Gastrocnemius medialis (tissue), 4 donors: ENCODE results near the gene SLC25A41.

Experiments
- CTCF ChIP-seq, 5 experiments: fragments of 450-650 bp in 3 of 5; fragments of 200-600 bp in 2 of 5; sonication (generic) in 2 of 5; IDR thresholded peaks in 4 of 5; conservative IDR thresholded peaks in 1 of 5; 1 replicate in 4 of 5; 2 replicates in 1 of 5; pipeline ENCODE4 v1.5.1; 2016 to 2019; ENCODE audit warnings: antibody characterized with exemption in 5 of 5, mild to moderate bottlenecking in 3 of 5, moderate library complexity in 3 of 5
- POLR2A ChIP-seq, 2 donors: fragments of 450-650 bp; IDR thresholded peaks; one replicate each; pipeline ENCODE4 v1.6.1; 2017; ENCODE audit warnings: antibody characterized with exemption in 2 of 2, mild to moderate bottlenecking in 2 of 2, moderate library complexity in 2 of 2

DNA sequence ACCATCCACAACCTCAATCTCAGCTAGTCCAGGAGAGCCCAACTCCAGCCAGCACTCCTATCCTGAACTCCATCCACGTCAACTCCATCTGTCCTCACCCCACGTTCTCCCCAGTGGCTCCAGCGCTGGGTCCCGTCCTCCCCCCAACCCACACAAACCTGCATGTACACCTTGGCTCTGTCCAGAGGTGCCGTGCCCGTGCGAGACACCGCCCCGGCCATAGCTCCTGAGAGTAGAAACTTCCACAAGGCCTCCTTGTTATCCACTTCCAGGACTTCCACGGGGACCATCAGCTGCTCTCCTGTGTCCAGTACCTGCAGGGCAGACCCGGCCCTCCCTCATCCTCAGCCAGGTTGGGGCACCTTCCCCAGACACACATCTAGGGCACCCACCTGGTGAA lies 1.7 kb downstream of the SLC25A41 start:
- TF ChIP-seq CTCF (IDR thresholded peaks at IDR 0.05 in 4 of 5, conservative IDR thresholded peaks at IDR 0.05 in 1 of 5) (no peak), POLR2A (IDR thresholded peaks at IDR 0.05) (no peak)
